ENCODE data around the gene SLC7A1.

DNA sequence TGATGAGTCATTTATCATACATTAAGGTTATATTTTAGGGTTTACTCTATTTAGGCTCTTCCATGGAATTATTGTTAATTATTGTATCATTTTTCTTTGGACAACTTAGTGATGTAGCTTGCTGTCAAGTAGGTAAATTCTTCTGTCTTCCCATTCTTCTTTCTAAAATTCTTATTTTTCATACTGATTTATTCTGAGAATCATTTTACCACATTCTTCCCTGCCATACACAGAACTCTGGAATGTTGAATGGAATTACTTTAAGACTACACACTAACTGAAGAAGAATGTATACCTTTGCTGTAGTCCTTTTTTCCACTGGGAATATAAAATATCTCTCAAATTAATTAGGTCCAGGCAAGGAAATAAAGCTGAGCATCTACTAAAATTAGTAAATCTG, 24.5 kb upstream of the SLC7A1 start:
- no peak for TF ChIP-seq POLR2A (IDR thresholded peaks at IDR 0.05; ENCODE audit: control extremely low read depth in 1 of 2, low read depth in 2 of 2, low read length in 2 of 2)
- TF ChIP-seq CTCF (IDR thresholded peaks at IDR 0.05; ENCODE audit: control extremely low read depth in 1 of 3, insufficient read depth in 1 of 3, low read depth in 1 of 3, low read length in 3 of 3) = no peak
- no peak for TF ChIP-seq EZH2 (IDR thresholded peaks at IDR 0.05; ENCODE audit: low read depth, low read length, severe bottlenecking)
- TF ChIP-seq CHD1 (IDR thresholded peaks at IDR 0.05; ENCODE audit: low read depth, low read length) = no peak
- no peak for TF ChIP-seq EP300 (IDR thresholded peaks at IDR 0.05; ENCODE audit: borderline replicate concordance in 1 of 2, low read depth in 2 of 2, low read length in 2 of 2)
- TF ChIP-seq USF2 (IDR thresholded peaks at IDR 0.05; ENCODE audit: low read length) = no peak
- no peak for TF ChIP-seq ZNF274 (IDR thresholded peaks at IDR 0.05; ENCODE audit: borderline replicate concordance, extremely low read depth, low read length)
- no peak for TF ChIP-seq GTF2F1 (IDR thresholded peaks at IDR 0.05; ENCODE audit: borderline replicate concordance, low read depth, low read length)
- TF ChIP-seq FOSL1 (IDR thresholded peaks at IDR 0.05; ENCODE audit: insufficient read depth, low read depth, low read length) = no peak
- TF ChIP-seq RAD21 (IDR thresholded peaks at IDR 0.05 in 1 of 2, conservative IDR thresholded peaks at IDR 0.05 in 1 of 2; ENCODE audit: low read depth in 2 of 2, low read length in 2 of 2) = no peak
- TF ChIP-seq, protein P1, sequence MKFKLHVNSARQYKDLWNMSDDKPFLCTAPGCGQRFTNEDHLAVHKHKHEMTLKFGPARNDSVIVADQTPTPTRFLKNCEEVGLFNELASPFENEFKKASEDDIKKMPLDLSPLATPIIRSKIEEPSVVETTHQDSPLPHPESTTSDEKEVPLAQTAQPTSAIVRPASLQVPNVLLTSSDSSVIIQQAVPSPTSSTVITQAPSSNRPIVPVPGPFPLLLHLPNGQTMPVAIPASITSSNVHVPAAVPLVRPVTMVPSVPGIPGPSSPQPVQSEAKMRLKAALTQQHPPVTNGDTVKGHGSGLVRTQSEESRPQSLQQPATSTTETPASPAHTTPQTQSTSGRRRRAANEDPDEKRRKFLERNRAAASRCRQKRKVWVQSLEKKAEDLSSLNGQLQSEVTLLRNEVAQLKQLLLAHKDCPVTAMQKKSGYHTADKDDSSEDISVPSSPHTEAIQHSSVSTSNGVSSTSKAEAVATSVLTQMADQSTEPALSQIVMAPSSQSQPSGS (IDR thresholded peaks at IDR 0.05; ENCODE audit: low read length) = no peak
- no peak for TF ChIP-seq POLR2AphosphoS5 (IDR thresholded peaks at IDR 0.05; ENCODE audit: low read depth, low read length)

Measured in H1 (cell line).